22Rv1 (cell line): ENCODE data around the gene NRG3.

Source experiments
- H3K27ac ChIP-seq: fragments of 450-650 bp; 2 replicates; pipeline ENCODE4 v1.5.1; 2017
- CTCF ChIP-seq: fragments of 450-650 bp; IDR thresholded peaks from 2 replicates; pipeline ENCODE4 v1.5.1; 2017; ENCODE audit warnings: mild to moderate bottlenecking
- ZFX ChIP-seq: fragments of 450-650 bp; IDR thresholded peaks from 2 replicates; pipeline ENCODE4 v1.6.1; 2017; ENCODE audit warnings: antibody characterized with exemption, borderline replicate concordance

NRG3 gene

GRCh38 chr10:82192665-82193064 lies 317.7 kb downstream of the NRG3 start:
- no peak for TF ChIP-seq CTCF
- no peak for TF ChIP-seq ZFX

GRCh38 chr10:82194419-82194818 lies 319.4 kb downstream of the NRG3 start:
- no peak for TF ChIP-seq ZFX
- no peak for TF ChIP-seq CTCF
- H3K27ac ChIP-seq: no peak overlapping the region

More at GRCh38 chr10:82192665-82193064, 317.7 kb downstream of the NRG3 start:
- H3K27ac ChIP-seq: no peak overlapping the region

- TF ChIP-seq CTCF (no peak), ZFX (no peak)
- no peak overlapping the region for H3K27ac ChIP-seq
Observed at GRCh38 chr10:82206831-82207230, 331.8 kb downstream of the NRG3 start.

GRCh38 chr10:82208726-82209125 lies 333.7 kb downstream of the NRG3 start:
- H3K27ac ChIP-seq: no peak overlapping the region
- TF ChIP-seq ZFX (no peak), CTCF (no peak)

- TF ChIP-seq CTCF (no peak), ZFX (no peak)
- no peak overlapping the region for H3K27ac ChIP-seq
Observed at GRCh38 chr10:82210331-82210730, 335.3 kb downstream of the NRG3 start.

- TF ChIP-seq CTCF (no peak), ZFX (no peak)
- H3K27ac ChIP-seq: no peak overlapping the region
Observed at GRCh38 chr10:82211346-82211745, 336.4 kb downstream of the NRG3 start.

- H3K27ac ChIP-seq: no peak overlapping the region
Observed at GRCh38 chr10:82212753-82213152, 337.8 kb downstream of the NRG3 start.

More at GRCh38 chr10:82212753-82213152, 337.8 kb downstream of the NRG3 start:
- TF ChIP-seq CTCF (no peak), ZFX (no peak)
